H9 (cell line): ENCODE measurements around the gene KCNIP1. TPM values are rescaled to one million over a fixed set of nuclear protein-coding genes. Genes with fewer than 3 reads are reported as not detected.

Experiments
- DNase-seq: peaks from one replicate; pipeline ENCODE4 v3.0.0-alpha.2; 2017
- H2AFZ ChIP-seq: one replicate; pipeline ENCODE4 v1.6.1; 2013; ENCODE audit warnings: mild to moderate bottlenecking, low read length, control low read depth, moderate library complexity
- H2AK5ac ChIP-seq: 2 replicates; pipeline ENCODE4 v1.6.1; 2013; ENCODE audit warnings: low read length, control low read depth, mixed read lengths; ENCODE audit not compliant: insufficient read length
- H2BK120ac ChIP-seq: one replicate; pipeline ENCODE4 v1.6.1; 2013; ENCODE audit warnings: low read depth, mild to moderate bottlenecking, low read length, control low read depth, inconsistent platforms; ENCODE audit not compliant: poor library complexity, severe bottlenecking
- H2BK12ac ChIP-seq: 2 replicates; pipeline ENCODE4 v1.6.1; 2013; ENCODE audit warnings: low read length, control low read depth, mixed read lengths, low read depth; ENCODE audit not compliant: insufficient read length
- H2BK15ac ChIP-seq: 2 replicates; pipeline ENCODE4 v1.6.1; 2013; ENCODE audit warnings: low read depth, low read length, control low read depth
- H2BK20ac ChIP-seq: one replicate; pipeline ENCODE4 v1.6.1; 2013; ENCODE audit warnings: low read depth, mild to moderate bottlenecking, low read length, control low read depth, inconsistent platforms; ENCODE audit not compliant: poor library complexity, severe bottlenecking
- H2BK5ac ChIP-seq: 2 replicates; pipeline ENCODE4 v1.6.1; 2013; ENCODE audit warnings: low read length, control low read depth, mixed read lengths; ENCODE audit not compliant: insufficient read length
- H3K14ac ChIP-seq: 2 replicates; pipeline ENCODE4 v1.6.1; 2013; ENCODE audit warnings: low read length, control low read depth; ENCODE audit not compliant: insufficient read depth
- H3K18ac ChIP-seq: 2 replicates; pipeline ENCODE4 v1.6.1; 2013; ENCODE audit warnings: low read depth, mild to moderate bottlenecking, mixed read lengths, low read length, control low read depth; ENCODE audit not compliant: insufficient read length
- H3K23ac ChIP-seq: 2 replicates; pipeline ENCODE4 v1.6.1; 2013; ENCODE audit warnings: low read length, control low read depth, mixed read lengths, low read depth; ENCODE audit not compliant: insufficient read length
- H3K23me2 ChIP-seq: 2 replicates; pipeline ENCODE4 v1.6.1; 2013; ENCODE audit warnings: low read depth, mild to moderate bottlenecking, mixed read lengths, low read length, control low read depth; ENCODE audit not compliant: insufficient read length, poor library complexity, severe bottlenecking
- H3K27ac ChIP-seq: 2 replicates; pipeline ENCODE4 v1.5.1; 2013; ENCODE audit warnings: low read length, control low read depth, mixed read lengths, low read depth; ENCODE audit not compliant: insufficient read length
- H3K27me3 ChIP-seq: 2 replicates; pipeline ENCODE4 v1.6.1; 2013; ENCODE audit warnings: low read length, control low read depth, inconsistent platforms; ENCODE audit not compliant: insufficient read depth
- H3K4ac ChIP-seq: 2 replicates; pipeline ENCODE4 v1.6.1; 2013; ENCODE audit warnings: low read depth, mild to moderate bottlenecking, control low read depth, inconsistent platforms, low read length, moderate library complexity
- H3K4me1 ChIP-seq: 2 replicates; pipeline ENCODE4 v1.6.1; 2013; ENCODE audit warnings: low read length, control low read depth, inconsistent platforms; ENCODE audit not compliant: insufficient read depth
- H3K4me2 ChIP-seq: 2 replicates; pipeline ENCODE4 v1.6.1; 2013; ENCODE audit warnings: low read length, control low read depth, mixed read lengths; ENCODE audit not compliant: insufficient read length, insufficient read depth
- H3K56ac ChIP-seq: 2 replicates; pipeline ENCODE4 v1.6.1; 2013; ENCODE audit warnings: low read depth, mild to moderate bottlenecking, mixed read lengths, low read length, control low read depth; ENCODE audit not compliant: insufficient read length
- H3K79me1 ChIP-seq: 2 replicates; pipeline ENCODE4 v1.6.1; 2013; ENCODE audit warnings: low read depth, mild to moderate bottlenecking, moderate library complexity, low read length, control low read depth, inconsistent platforms; ENCODE audit not compliant: insufficient read depth, poor library complexity, severe bottlenecking
- H3K79me2 ChIP-seq: 2 replicates; pipeline ENCODE4 v1.6.1; 2013; ENCODE audit warnings: low read length, control low read depth, inconsistent platforms; ENCODE audit not compliant: insufficient read depth
- H3K9ac ChIP-seq: 2 replicates; pipeline ENCODE4 v1.6.1; 2013; ENCODE audit warnings: low read length, control low read depth, mixed read lengths; ENCODE audit not compliant: insufficient read length; ENCODE audit errors: extremely low read depth
- H3K9me3 ChIP-seq: one replicate; pipeline ENCODE4 v1.6.1; 2013; ENCODE audit warnings: low read depth, low read length, inconsistent platforms; ENCODE audit not compliant: control insufficient read depth
- H3T11ph ChIP-seq: one replicate; pipeline ENCODE4 v1.6.1; 2013; ENCODE audit warnings: mild to moderate bottlenecking, low read length, control low read depth, inconsistent platforms
- H4K20me1 ChIP-seq: one replicate; pipeline ENCODE4 v1.6.1; 2013; ENCODE audit not compliant: control insufficient read depth, insufficient read length, insufficient read depth
- H4K5ac ChIP-seq: 2 replicates; pipeline ENCODE4 v1.6.1; 2013; ENCODE audit warnings: low read depth, mild to moderate bottlenecking, mixed read lengths, low read length, control low read depth; ENCODE audit not compliant: insufficient read length
- H4K8ac ChIP-seq: replicated peaks from 2 replicates; pipeline ENCODE4 v1.6.1; 2013; ENCODE audit warnings: low read length, control low read depth, mixed read lengths, low read depth; ENCODE audit not compliant: insufficient read length
- H4K91ac ChIP-seq: 2 replicates; pipeline ENCODE4 v1.6.1; 2013; ENCODE audit warnings: low read depth, mild to moderate bottlenecking, moderate library complexity, mixed read lengths, low read length, control low read depth; ENCODE audit not compliant: insufficient read length
- H3K27ac Mint-ChIP-seq, 3 experiments: 2 replicates in 2 of 3; 3 replicates in 1 of 3; pipeline ENCODE4 v1.8.0; 2020 to 2021; ENCODE audit warnings: mixed read lengths in 3 of 3, mild to moderate bottlenecking in 1 of 3, moderate library complexity in 1 of 3
- H3K27me3 Mint-ChIP-seq: 2 replicates; pipeline ENCODE4 v1.8.0; 2021; ENCODE audit warnings: low read depth, mild to moderate bottlenecking, moderate library complexity, mixed read lengths
- H3K36me3 Mint-ChIP-seq, 3 experiments: 2 replicates in 2 of 3; 3 replicates in 1 of 3; pipeline ENCODE4 v1.8.0; 2020 to 2021; ENCODE audit warnings: low read depth in 3 of 3, mixed read lengths in 3 of 3; ENCODE audit not compliant: insufficient read depth in 1 of 3
- H3K4me1 Mint-ChIP-seq, 2 experiments: 2 replicates each; pipeline ENCODE4 v1.8.0; 2020; ENCODE audit warnings: mixed read lengths in 2 of 2
- H3K4me3 Mint-ChIP-seq, 2 experiments: 2 replicates in 1 of 2; 3 replicates in 1 of 2; pipeline ENCODE4 v1.8.0; 2020 to 2021; ENCODE audit warnings: mild to moderate bottlenecking in 2 of 2, mixed read lengths in 2 of 2, moderate library complexity in 1 of 2
- H3K9me3 Mint-ChIP-seq, 2 experiments: 2 replicates in 1 of 2; 3 replicates in 1 of 2; pipeline ENCODE4 v1.8.0; 2020; ENCODE audit warnings: mild to moderate bottlenecking in 2 of 2, mixed read lengths in 2 of 2, moderate library complexity in 1 of 2
- WGBS: extraction: QIAGEN DNeasy Blood & Tissue Kit; methylation state at CpG from one replicate; pipeline ENCODE4 v1.1.7; 2013; ENCODE audit warnings: missing lambda C conversion rate, low lambda C conversion rate, mixed read lengths; ENCODE audit not compliant: insufficient read length; ENCODE audit errors: extremely low coverage; 5-methylcytosine and 5-hydroxymethylcytosine counted together
- total RNA-seq: library from RNA; stranded (reverse); gene quantifications from 2 replicates; pipeline ENCODE4 v1.2.1, GENCODE V29; 2021
- TF ChIP-seq, protein P1 (sequence below): fragments of 200-600 bp; sonication (generic); conservative IDR thresholded peaks from 3 replicates; pipeline ENCODE4 v1.8.0; 2021; ENCODE audit warnings: antibody characterized with exemption, mild to moderate bottlenecking

KCNIP1 gene
- total RNA-seq, 1 experiment from 2014 or later: 0.63 TPM

DNA sequence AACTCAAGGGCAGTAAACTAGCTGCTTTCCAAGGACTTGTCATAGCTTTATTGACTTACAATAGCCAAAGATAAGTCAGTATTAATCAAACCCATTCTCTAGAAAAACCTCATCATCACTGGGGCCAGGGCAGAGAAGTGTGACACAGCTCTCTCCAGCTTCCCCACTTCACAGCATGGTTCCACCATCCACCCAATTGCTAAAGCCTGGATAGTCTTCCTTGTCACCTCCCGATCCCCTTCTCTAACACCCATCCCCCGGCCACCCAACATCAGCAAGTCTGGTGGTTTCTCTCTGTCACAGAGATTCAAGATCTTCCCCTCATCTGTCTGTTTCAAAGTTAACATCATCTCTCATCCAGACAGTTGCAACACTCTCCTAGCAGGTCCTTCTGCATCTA lies 191.1 kb downstream of the KCNIP1 start:
- H3K27ac Mint-ChIP-seq: no peak overlapping the region
- no peak overlapping the region for H3K4me3 Mint-ChIP-seq

More for the DNA sequence above, 191.1 kb downstream of the KCNIP1 start:
- no peak overlapping the region for H2AFZ ChIP-seq
- no peak overlapping the region for H2BK12ac ChIP-seq
- H2BK5ac ChIP-seq: no peak overlapping the region
- no peak overlapping the region for H2BK15ac ChIP-seq
- H3K56ac ChIP-seq: no peak overlapping the region
- no peak overlapping the region for H3T11ph ChIP-seq
- Mint-ChIP-seq H3K4me1 (peaks cover 8 to 18% of the 10 kb centered on the region in 2 experiments), H3K9me3 (no peaks in the 10 kb centered on the region), H3K36me3 (no peaks in the 10 kb centered on the region), H3K27me3 (peaks cover 15% of the 10 kb centered on the region)
- DNase-seq: no peak
- no peaks in the 10 kb centered on the region for H3K9me3 ChIP-seq
- H2BK20ac ChIP-seq: no peak overlapping the region
- H3K79me1 ChIP-seq: no peaks in the 10 kb centered on the region
- no CpG with 5 or more reads among the region's 2 CpGs for WGBS
- H3K4ac ChIP-seq: no peak overlapping the region
- no peak overlapping the region for H4K5ac ChIP-seq
- H3K9ac ChIP-seq: no peak overlapping the region
- TF ChIP-seq, protein P1, sequence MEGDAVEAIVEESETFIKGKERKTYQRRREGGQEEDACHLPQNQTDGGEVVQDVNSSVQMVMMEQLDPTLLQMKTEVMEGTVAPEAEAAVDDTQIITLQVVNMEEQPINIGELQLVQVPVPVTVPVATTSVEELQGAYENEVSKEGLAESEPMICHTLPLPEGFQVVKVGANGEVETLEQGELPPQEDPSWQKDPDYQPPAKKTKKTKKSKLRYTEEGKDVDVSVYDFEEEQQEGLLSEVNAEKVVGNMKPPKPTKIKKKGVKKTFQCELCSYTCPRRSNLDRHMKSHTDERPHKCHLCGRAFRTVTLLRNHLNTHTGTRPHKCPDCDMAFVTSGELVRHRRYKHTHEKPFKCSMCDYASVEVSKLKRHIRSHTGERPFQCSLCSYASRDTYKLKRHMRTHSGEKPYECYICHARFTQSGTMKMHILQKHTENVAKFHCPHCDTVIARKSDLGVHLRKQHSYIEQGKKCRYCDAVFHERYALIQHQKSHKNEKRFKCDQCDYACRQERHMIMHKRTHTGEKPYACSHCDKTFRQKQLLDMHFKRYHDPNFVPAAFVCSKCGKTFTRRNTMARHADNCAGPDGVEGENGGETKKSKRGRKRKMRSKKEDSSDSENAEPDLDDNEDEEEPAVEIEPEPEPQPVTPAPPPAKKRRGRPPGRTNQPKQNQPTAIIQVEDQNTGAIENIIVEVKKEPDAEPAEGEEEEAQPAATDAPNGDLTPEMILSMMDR: no peak
- no peak overlapping the region for H2BK120ac ChIP-seq
- no peak overlapping the region for H3K18ac ChIP-seq
- H3K23me2 ChIP-seq: no peaks in the 10 kb centered on the region
- H4K8ac ChIP-seq: no peak overlapping the region
- no peak overlapping the region for H2AK5ac ChIP-seq
- H3K79me2 ChIP-seq: no peaks in the 10 kb centered on the region
- no peak overlapping the region for H4K91ac ChIP-seq
- H3K23ac ChIP-seq: no peak overlapping the region
- no peak overlapping the region for H3K4me2 ChIP-seq
- no peaks in the 10 kb centered on the region for H3K27me3 ChIP-seq
- H3K4me1 ChIP-seq: peaks cover 1% of the 10 kb centered on the region; the same call in 1 of the 2 replicates
- no peak overlapping the region; the same call in 1 of the 2 replicates for H3K14ac ChIP-seq
- no peak overlapping the region for H3K27ac ChIP-seq
- no peaks in the 10 kb centered on the region for H4K20me1 ChIP-seq
